ENCODE measurements around the gene HOMEZ.

The HOMEZ gene

DNA sequence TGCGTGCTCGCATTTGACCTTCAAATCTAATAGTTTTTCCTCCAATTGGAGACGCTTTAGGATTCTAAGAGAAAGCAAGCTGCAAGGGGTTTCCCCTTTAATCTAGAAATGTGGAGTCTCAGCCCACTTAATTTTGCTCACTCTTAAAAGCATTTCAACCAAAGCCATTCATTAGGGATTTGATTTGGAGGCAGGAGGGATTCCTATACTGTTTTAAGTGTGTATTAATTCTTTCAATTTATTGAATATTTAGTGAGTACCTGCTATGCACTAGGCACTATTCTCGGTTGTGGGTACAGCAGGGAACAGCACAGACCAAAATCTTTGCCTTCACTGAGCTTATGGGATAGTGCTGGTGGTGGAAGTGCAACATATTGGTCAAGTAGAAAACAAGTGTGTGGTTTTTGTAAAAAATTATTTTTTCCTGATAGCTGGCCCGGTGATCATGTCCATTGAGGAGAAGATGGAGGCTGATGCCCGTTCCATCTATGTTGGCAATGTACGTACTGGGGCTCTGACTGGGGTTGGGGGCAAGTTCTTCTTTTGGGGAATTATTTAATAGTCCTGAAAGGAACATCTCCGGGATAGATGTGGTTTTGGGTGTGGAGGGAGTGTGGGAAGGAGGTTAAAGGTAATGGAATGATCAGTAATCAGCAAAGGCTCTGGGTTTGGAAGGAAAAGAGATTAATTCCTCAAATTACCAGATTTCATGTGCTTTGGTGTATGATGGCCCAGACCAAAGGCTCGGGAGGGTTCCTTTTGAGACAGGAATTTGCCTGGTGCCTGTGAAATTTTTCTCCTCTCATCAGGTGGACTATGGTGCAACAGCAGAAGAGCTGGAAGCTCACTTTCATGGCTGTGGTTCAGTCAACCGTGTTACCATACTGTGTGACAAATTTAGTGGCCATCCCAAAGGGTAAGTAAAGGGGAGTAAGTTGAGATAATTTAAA lies 36.9 kb upstream of the HOMEZ start:
- Histone ChIP-seq H3K4me1 (ENCODE audit: control insufficient read depth, insufficient read depth, low read length, poor library complexity, severe bottlenecking) (peaks cover 8% of the 10 kb centered on the region), H3K9me3 (ENCODE audit: control insufficient read depth, low read length) (no peaks in the 10 kb centered on the region), H3K27ac (ENCODE audit: insufficient read depth, low read length, poor library complexity, severe bottlenecking) (peak overlapping the region; percentile 91), H3K4me3 (ENCODE audit: insufficient read depth, low read depth, low read length, poor library complexity, severe bottlenecking) (peak overlapping the region; percentile 73), H3K27me3 (replicated peaks; ENCODE audit: control insufficient read depth, insufficient read depth, low read length, poor library complexity, severe bottlenecking) (no peaks in the 10 kb centered on the region), H3K36me3 (ENCODE audit: control insufficient read depth, insufficient read depth, low read length) (peaks cover 28% of the 10 kb centered on the region)
- no peak for DNase-seq

DNA sequence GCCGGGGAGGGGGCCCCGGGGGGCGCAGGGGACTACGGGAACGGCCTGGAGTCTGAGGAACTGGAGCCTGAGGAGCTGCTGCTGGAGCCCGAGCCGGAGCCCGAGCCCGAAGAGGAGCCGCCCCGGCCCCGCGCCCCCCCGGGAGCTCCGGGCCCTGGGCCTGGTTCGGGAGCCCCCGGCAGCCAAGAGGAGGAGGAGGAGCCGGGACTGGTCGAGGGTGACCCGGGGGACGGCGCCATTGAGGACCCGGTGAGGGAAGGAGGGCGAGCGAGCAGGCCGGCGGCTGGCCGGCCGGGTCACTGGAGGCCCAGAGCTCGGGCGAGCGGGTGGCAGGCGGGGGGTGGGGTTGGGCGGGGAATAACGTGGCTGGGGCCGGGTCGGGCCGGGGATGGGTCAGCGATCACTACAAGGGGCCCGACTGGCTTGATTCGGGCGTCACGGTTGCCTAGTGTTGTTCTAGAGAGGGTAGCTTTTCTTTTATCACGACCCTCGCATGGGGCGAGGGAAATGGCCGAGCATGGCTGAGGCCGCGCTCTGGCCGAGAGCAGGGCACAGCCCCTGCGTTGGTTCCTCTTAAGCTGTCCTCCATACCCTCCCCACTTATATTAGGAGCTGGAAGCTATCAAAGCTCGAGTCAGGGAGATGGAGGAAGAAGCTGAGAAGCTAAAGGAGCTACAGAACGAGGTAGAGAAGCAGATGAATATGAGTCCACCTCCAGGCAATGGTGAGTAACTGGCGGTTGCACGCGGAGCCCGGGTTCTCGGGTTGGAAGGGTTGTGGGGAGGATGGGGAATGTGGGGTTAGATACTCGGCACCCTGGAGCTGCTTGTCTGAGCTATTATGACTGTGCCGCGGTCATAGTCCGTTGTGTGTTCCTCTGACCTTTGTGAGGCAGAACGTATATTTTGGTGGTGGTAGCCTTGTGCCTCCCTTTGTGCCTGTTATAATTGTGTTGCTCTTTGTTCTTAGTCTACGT lies 35.9 kb upstream of the HOMEZ start:
- Histone ChIP-seq H3K27ac (ENCODE audit: insufficient read depth, low read length, poor library complexity, severe bottlenecking) (peak overlapping the region; percentile 91), H3K4me1 (ENCODE audit: control insufficient read depth, insufficient read depth, low read length, poor library complexity, severe bottlenecking) (peaks cover 8% of the 10 kb centered on the region), H3K4me3 (ENCODE audit: insufficient read depth, low read depth, low read length, poor library complexity, severe bottlenecking) (peak overlapping the region; percentile 73), H3K36me3 (ENCODE audit: control insufficient read depth, insufficient read depth, low read length) (peaks cover 28% of the 10 kb centered on the region), H3K27me3 (replicated peaks; ENCODE audit: control insufficient read depth, insufficient read depth, low read length, poor library complexity, severe bottlenecking) (no peaks in the 10 kb centered on the region), H3K9me3 (ENCODE audit: control insufficient read depth, low read length) (no peaks in the 10 kb centered on the region)
- peak in 2 of 3 donors; percentile 9 to 25 for DNase-seq

DNA sequence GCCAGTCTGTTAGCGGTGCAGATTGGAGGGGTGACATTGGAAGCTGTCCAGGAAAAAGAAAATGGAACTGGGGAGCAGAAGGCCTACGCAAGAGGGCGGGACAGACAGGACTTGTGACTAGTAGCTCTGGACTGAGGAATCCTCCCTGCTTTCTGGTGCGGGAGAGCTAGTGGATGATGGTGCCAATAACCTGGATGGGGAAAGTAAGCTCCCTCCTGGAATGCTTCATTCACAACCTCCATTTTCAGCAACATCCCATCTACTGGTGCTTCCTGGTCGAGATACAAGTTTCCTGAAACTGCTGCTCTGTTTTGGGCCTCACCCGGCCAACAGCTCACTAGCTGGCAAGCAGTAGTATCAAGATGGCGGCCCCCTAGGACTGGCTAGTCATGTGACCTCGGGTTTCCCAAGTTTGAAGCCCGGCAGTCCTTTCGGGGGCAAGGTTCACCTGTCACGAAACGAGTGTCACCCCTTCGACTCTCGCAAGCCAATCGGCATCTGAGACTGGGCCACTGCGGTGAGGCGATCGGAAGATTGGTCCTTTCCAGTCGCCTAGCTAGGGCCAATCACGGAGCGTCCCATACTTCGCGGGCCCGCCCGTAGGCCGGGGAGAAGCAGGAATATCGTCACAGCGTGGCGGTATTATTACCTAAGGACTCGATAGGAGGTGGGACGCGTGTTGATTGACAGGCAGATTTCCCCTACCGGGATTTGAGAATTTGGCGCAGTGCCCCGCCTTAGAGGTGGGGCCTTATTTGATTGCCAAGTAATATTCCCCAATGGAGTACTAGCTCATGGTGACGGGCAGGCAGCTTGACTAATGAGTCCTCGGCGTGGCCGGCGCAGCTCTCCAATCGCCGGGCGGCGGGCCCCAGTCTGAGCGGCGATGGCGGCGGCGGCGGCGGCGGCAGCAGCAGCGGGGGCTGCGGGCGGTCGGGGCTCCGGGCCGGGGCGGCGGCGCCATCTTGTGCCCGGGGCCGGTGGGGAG lies 34.9 kb upstream of the HOMEZ start, which contains the start of gene PABPN1:
Gene PABPN1 (plus strand): TSS at position 874 of the 988 bp plus-strand sequence. CDS start 13 bp downstream, at position 887.
- Histone ChIP-seq H3K36me3 (ENCODE audit: control insufficient read depth, insufficient read depth, low read length) (peaks cover 28% of the 10 kb centered on the region), H3K4me1 (ENCODE audit: control insufficient read depth, insufficient read depth, low read length, poor library complexity, severe bottlenecking) (peaks cover 8% of the 10 kb centered on the region), H3K27ac (ENCODE audit: insufficient read depth, low read length, poor library complexity, severe bottlenecking) (peak within 1 kb of the TSS; percentile 91), H3K4me3 (ENCODE audit: insufficient read depth, low read depth, low read length, poor library complexity, severe bottlenecking) (peak within 1 kb of the TSS; percentile 73), H3K27me3 (replicated peaks; ENCODE audit: control insufficient read depth, insufficient read depth, low read length, poor library complexity, severe bottlenecking) (no peaks in the 10 kb centered on the region), H3K9me3 (ENCODE audit: control insufficient read depth, low read length) (no peaks in the 10 kb centered on the region)
- peak; percentile 98 to 99 (median 98) for DNase-seq

DNA sequence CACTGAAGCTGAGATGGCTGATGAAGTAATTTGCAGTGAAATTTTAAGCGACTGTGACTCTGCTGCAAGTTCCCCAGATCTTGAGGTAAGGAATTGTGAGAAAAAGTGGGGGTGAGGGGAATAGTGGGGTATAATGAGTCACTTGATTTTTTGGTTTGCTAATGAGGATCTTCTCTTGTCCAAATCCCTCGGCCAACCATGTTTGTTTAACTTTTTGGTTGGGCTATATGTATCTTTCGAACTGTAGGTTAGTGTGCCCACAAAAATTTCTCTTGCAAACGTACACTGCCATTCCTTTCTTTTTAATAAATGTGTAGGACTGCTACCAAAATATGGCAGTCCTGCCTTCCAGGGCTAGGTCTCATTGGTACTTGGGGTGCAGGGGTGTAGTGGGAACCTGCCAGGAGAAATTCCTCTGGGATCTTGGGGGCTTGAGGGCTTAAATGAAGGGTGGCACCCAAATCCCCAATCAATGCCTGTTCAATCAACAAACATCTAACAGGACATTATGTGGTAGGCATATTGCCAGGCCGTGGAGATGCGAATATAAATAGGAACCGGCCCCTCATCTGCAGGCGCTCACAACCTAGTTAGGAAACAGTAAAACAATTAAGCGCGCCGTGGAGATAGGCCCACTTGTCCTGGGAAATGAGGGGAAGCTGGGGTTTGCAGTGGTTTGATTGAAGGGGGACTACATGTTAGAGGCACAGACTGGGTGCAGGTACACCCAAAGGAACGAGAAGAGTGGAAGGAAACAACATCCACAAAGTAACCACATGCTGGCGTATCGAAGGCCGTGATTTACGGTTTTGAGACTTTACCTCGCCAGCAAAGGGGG lies 34.0 kb upstream of the HOMEZ start:
- no peak for DNase-seq
- peaks cover 19% of the 10 kb centered on the region for H3K36me3 ChIP-seq (ENCODE audit: control insufficient read depth, insufficient read depth, low read length)
- H3K27me3 ChIP-seq (replicated peaks; ENCODE audit: control insufficient read depth, insufficient read depth, low read length, poor library complexity, severe bottlenecking), result no peaks in the 10 kb centered on the region
- peaks cover 8% of the 10 kb centered on the region for H3K4me1 ChIP-seq (ENCODE audit: control insufficient read depth, insufficient read depth, low read length, poor library complexity, severe bottlenecking)
- peak overlapping the region; percentile 73 for H3K27ac ChIP-seq (ENCODE audit: insufficient read depth, low read length, poor library complexity, severe bottlenecking)
- no peaks in the 10 kb centered on the region for H3K9me3 ChIP-seq (ENCODE audit: control insufficient read depth, low read length)
- no peak overlapping the region for H3K4me3 ChIP-seq (ENCODE audit: insufficient read depth, low read depth, low read length, poor library complexity, severe bottlenecking)

DNA sequence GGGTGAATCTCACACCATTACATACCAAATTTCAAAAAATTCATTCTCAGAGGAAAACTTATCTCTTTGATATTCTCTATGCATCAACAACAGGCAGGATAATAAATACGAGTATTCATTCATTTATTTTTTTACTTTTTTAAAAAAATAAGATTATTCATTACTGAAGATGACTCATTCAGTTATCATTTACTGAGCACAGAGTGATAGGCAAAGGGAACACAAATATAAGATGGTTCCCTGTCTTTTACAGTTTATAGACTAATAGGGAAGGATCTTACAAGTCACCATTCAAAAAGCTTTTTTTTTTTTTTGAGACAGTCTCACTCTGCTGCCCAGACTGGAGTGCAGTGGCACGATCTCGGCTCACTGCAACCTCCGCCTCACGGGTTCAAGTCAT lies 30.4 kb upstream of the HOMEZ start:
- H3K27me3 ChIP-seq (replicated peaks; ENCODE audit: control insufficient read depth, insufficient read depth, low read length, poor library complexity, severe bottlenecking), result no peaks in the 10 kb centered on the region
- H3K9me3 ChIP-seq (ENCODE audit: control insufficient read depth, low read length), result no peaks in the 10 kb centered on the region
- no peaks in the 10 kb centered on the region for H3K36me3 ChIP-seq (ENCODE audit: control insufficient read depth, insufficient read depth, low read length)
- no peak overlapping the region for H3K27ac ChIP-seq (ENCODE audit: insufficient read depth, low read length, poor library complexity, severe bottlenecking)
- DNase-seq, result no peak
- peaks cover 4% of the 10 kb centered on the region for H3K4me1 ChIP-seq (ENCODE audit: control insufficient read depth, insufficient read depth, low read length, poor library complexity, severe bottlenecking)
- H3K4me3 ChIP-seq (ENCODE audit: insufficient read depth, low read depth, low read length, poor library complexity, severe bottlenecking), result no peak overlapping the region

DNA sequence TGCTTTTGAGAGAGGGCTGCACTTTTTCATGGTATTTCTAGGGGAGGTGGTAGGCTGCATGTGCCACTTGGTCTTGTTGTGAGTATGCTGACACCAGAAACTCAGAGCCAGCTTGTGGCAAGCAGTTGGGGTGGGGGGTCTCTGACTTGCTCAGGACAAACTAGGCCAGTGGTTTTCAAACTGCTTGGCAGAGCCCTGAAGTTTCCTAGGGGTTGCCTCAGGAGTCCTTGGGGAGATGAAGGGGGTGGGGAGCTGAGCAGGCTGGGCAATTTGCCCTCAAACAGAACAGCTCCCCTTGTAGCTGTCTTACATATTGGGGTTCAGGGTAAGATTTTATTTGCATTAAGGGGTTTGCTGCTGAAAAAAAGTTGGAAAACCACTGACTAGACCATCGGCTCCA lies 24.6 kb upstream of the HOMEZ start:
- H3K36me3 ChIP-seq (ENCODE audit: control insufficient read depth, insufficient read depth, low read length), result no peaks in the 10 kb centered on the region
- H3K27ac ChIP-seq (ENCODE audit: insufficient read depth, low read length, poor library complexity, severe bottlenecking), result no peak overlapping the region
- no peaks in the 10 kb centered on the region for H3K4me1 ChIP-seq (ENCODE audit: control insufficient read depth, insufficient read depth, low read length, poor library complexity, severe bottlenecking)
- DNase-seq, result no peak
- H3K27me3 ChIP-seq (replicated peaks; ENCODE audit: control insufficient read depth, insufficient read depth, low read length, poor library complexity, severe bottlenecking), result peaks cover 17% of the 10 kb centered on the region
- H3K4me3 ChIP-seq (ENCODE audit: insufficient read depth, low read depth, low read length, poor library complexity, severe bottlenecking), result no peak overlapping the region
- no peaks in the 10 kb centered on the region for H3K9me3 ChIP-seq (ENCODE audit: control insufficient read depth, low read length)

DNA sequence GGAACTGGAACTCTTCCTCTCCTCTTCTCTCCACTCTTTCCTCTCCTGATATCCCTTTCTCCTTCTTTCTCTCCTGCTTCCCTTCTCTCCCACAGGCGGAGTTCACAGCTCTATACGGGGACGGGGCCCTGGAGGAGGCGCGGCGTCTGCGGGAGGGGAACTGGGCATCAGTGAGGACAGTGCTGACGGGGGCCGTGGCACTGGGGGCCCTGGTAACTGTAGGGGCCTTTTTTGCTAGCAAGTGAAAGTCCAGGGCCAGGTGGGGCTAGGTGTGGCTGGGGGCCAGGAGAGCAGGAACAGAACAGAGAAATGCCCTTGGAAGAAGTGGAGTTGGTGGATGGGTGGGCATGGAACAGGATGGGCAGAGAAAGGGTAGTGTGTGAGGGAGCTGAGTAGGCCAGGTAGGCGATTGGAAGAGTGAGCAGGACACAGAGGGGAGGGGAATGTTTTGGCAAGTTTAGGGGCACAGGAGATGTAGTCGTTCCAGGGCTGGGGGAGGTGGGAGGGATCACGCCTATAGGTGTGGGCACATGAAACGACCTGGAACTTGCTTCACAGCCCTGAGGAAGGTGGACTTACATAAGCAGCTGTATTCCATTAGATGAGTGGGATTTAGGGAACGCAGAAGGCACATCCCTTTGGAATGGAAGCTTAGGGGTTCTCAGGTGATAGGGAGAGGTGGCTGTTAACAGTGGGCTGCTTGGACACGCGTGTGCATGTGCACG lies 23.0 kb upstream of the HOMEZ start:
- no peak overlapping the region for H3K4me3 ChIP-seq (ENCODE audit: insufficient read depth, low read depth, low read length, poor library complexity, severe bottlenecking)
- no peaks in the 10 kb centered on the region for H3K9me3 ChIP-seq (ENCODE audit: control insufficient read depth, low read length)
- H3K27ac ChIP-seq (ENCODE audit: insufficient read depth, low read length, poor library complexity, severe bottlenecking), result no peak overlapping the region
- H3K27me3 ChIP-seq (replicated peaks; ENCODE audit: control insufficient read depth, insufficient read depth, low read length, poor library complexity, severe bottlenecking), result peaks cover 17% of the 10 kb centered on the region
- H3K4me1 ChIP-seq (ENCODE audit: control insufficient read depth, insufficient read depth, low read length, poor library complexity, severe bottlenecking), result no peaks in the 10 kb centered on the region
- DNase-seq, result no peak
- no peaks in the 10 kb centered on the region for H3K36me3 ChIP-seq (ENCODE audit: control insufficient read depth, insufficient read depth, low read length)

Data from effector memory CD4-positive, alpha-beta T cell (primary cell).